HCT116 (cell line): ENCODE data around the gene ITIH5. TPM values are rescaled to one million over a fixed set of nuclear protein-coding genes. Genes with fewer than 3 reads are reported as not detected.

Experiments used
- ATAC-seq: fragments of 200-7000 bp; cut with Tn5 transposase; 2 replicates; pipeline ENCODE4 v1.9.1; 2020; ENCODE audit warnings: mild to moderate bottlenecking, moderate library complexity
- BruUV-seq: library from RNA; stranded (reverse); fragments of 400-500 nt; replicated peaks from 2 replicates; lab custom pipeline; 2021; lab: Mats Ljungman, UMichigan
- CTCF ChIA-PET: fragments of 300-600 bp; sonication (Branson Sonifier 250); formaldehyde crosslinking; loops from one replicate; lab custom pipeline; 2021; ENCODE audit warnings: antibody characterized with exemption; lab: Charles Lee
- POLR2A ChIA-PET: fragments of 300-600, 350-600 bp; sonication (Branson Sonifier 250); formaldehyde crosslinking; loops from one replicate; lab custom pipeline; 2021; ENCODE audit warnings: antibody characterized with exemption; lab: Charles Lee
- RAD21 ChIA-PET, 2 experiments: fragments of 300-600 bp; sonication (Branson Sonifier 250); formaldehyde crosslinking; loops; one replicate each; lab custom pipeline; 2023; ENCODE audit warnings: low total read pairs in 2 of 2; ENCODE audit not compliant: uncharacterized antibody in 2 of 2, unreplicated experiment in 2 of 2, low non-redundant PET in 1 of 2; lab: Charles Lee
- DNase-seq: peaks from one replicate; pipeline ENCODE4 v3.0.0-alpha.2; 2010; ENCODE audit warnings: low read depth, low spot score
- H2AFZ ChIP-seq: fragments of 200-600 bp; shearing (Covaris generic), sonication (generic); 2 replicates; pipeline ENCODE4 v1.6.1; 2017; ENCODE audit warnings: low read depth, mixed run types, mixed read lengths, antibody characterized with exemption, low read length; ENCODE audit not compliant: poor library complexity, severe bottlenecking
- H3K27ac ChIP-seq: 2 replicates; pipeline ENCODE4 v1.5.1; 2012; ENCODE audit warnings: low read depth, low read length
- H3K27me3 ChIP-seq: fragments of 200-600 bp; sonication (generic); 2 replicates; pipeline ENCODE4 v1.6.1; 2016; ENCODE audit warnings: mixed run types, low read length, mixed read lengths; ENCODE audit not compliant: insufficient read depth
- H3K36me3 ChIP-seq, 2 experiments: fragments of 200-500 bp in 1 of 2; fragments of 200-600 bp in 1 of 2; sonication (Bioruptor generic) in 1 of 2; sonication (generic) in 1 of 2; 2 replicates each; pipeline versions ENCODE4 v1.5.1 to v1.6.1; 2014 to 2016; ENCODE audit warnings: low read length in 2 of 2, inconsistent platforms in 1 of 2, mixed read lengths in 1 of 2, mixed run types in 1 of 2; ENCODE audit not compliant: insufficient read depth in 2 of 2, control insufficient read depth in 1 of 2
- H3K4me1 ChIP-seq, 2 experiments: fragments of 200-600 bp in 1 of 2; sonication (generic) in 1 of 2; 2 replicates each; pipeline versions ENCODE4 v1.5.1 to v1.6.1; 2012 to 2017; ENCODE audit warnings: low read length in 2 of 2, inconsistent platforms in 1 of 2, mild to moderate bottlenecking in 1 of 2, mixed read lengths in 1 of 2, mixed run types in 1 of 2, moderate library complexity in 1 of 2; ENCODE audit not compliant: insufficient read depth in 2 of 2, control insufficient read depth in 1 of 2
- H3K4me2 ChIP-seq: fragments of 200-600 bp; sonication (generic); 2 replicates; pipeline ENCODE4 v1.6.1; 2017; ENCODE audit warnings: mixed run types, low read length, mixed read lengths
- H3K4me3 ChIP-seq, 2 experiments: fragments of 200-600 bp in 1 of 2; sonication (generic) in 1 of 2; replicated peaks in 1 of 2; 2 replicates each; pipeline ENCODE4 v1.5.1; 2011 to 2016; ENCODE audit warnings: low read length in 2 of 2, control low read depth in 1 of 2, low read depth in 1 of 2, mild to moderate bottlenecking in 1 of 2, mixed read lengths in 1 of 2, mixed run types in 1 of 2
- H3K79me2 ChIP-seq: fragments of 200-600 bp; sonication (generic); 2 replicates; pipeline ENCODE4 v1.6.1; 2017; ENCODE audit warnings: mild to moderate bottlenecking, mixed run types, low read length, moderate library complexity, mixed read lengths; ENCODE audit not compliant: insufficient read depth
- H3K9ac ChIP-seq: fragments of 200-600 bp; sonication (generic); 2 replicates; pipeline ENCODE4 v1.6.1; 2016; ENCODE audit warnings: low read length, mixed read lengths
- H3K9me2 ChIP-seq: fragments of 200-600 bp; sonication (generic), shearing (Covaris generic); 2 replicates; pipeline ENCODE4 v1.6.1; 2017; ENCODE audit warnings: mixed run types, mild to moderate bottlenecking, moderate library complexity; ENCODE audit not compliant: insufficient read depth
- H3K9me3 ChIP-seq, 2 experiments: fragments of 200-500 bp in 1 of 2; fragments of 200-600 bp in 1 of 2; sonication (Bioruptor generic) in 1 of 2; sonication (generic) in 1 of 2; 2 replicates each; pipeline ENCODE4 v1.6.1; 2014 to 2017; ENCODE audit warnings: low read length in 2 of 2, mixed read lengths in 2 of 2, inconsistent platforms in 1 of 2, low read depth in 1 of 2, mild to moderate bottlenecking in 1 of 2, mixed run types in 1 of 2, moderate library complexity in 1 of 2; ENCODE audit not compliant: control insufficient read depth in 1 of 2, insufficient read depth in 1 of 2
- H4K20me1 ChIP-seq: fragments of 200-600 bp; sonication (generic), shearing (Covaris generic); 2 replicates; pipeline ENCODE4 v1.6.1; 2017; ENCODE audit warnings: mixed run types, mild to moderate bottlenecking, moderate library complexity; ENCODE audit not compliant: insufficient read depth
- CEBPB ChIP-seq: IDR thresholded peaks from 2 replicates; pipeline ENCODE4 v1.6.1; 2012; ENCODE audit warnings: low read depth
- EGR1 ChIP-seq: IDR thresholded peaks from 2 replicates; pipeline ENCODE4 v1.6.1; 2012; ENCODE audit warnings: low read depth
- EZH2 ChIP-seq: fragments of 200-600 bp; sonication (generic); IDR thresholded peaks from 2 replicates; pipeline ENCODE4 v1.6.1; 2017; ENCODE audit warnings: antibody characterized with exemption, mixed run types
- FOSL1 ChIP-seq: IDR thresholded peaks from 2 replicates; pipeline ENCODE4 v1.6.1; 2012; ENCODE audit warnings: low read depth
- MAX ChIP-seq: IDR thresholded peaks from 2 replicates; pipeline ENCODE4 v1.6.1; 2012
- RAD21 ChIP-seq: IDR thresholded peaks from 2 replicates; pipeline ENCODE4 v1.6.1; 2012; ENCODE audit warnings: low read depth, mild to moderate bottlenecking
- SP1 ChIP-seq: IDR thresholded peaks from 2 replicates; pipeline ENCODE4 v1.6.1; 2012; ENCODE audit warnings: low read depth
- SRF ChIP-seq: IDR thresholded peaks from 2 replicates; pipeline ENCODE4 v1.6.1; 2012; ENCODE audit warnings: low read depth
- TCF7L2 ChIP-seq: IDR thresholded peaks from 2 replicates; pipeline ENCODE4 v1.7.0; 2011; ENCODE audit warnings: borderline replicate concordance, inconsistent platforms; ENCODE audit not compliant: insufficient read depth, insufficient read length; ENCODE audit errors: extremely low read depth
- intact Hi-C: fragments of 100-400 bp; cut with micrococcal nuclease; formaldehyde crosslinking; loops from 2 replicates; pipeline ENCODE4 v1.10.0; 2022
- total RNA-seq: library from RNA; stranded (reverse); gene quantifications from one replicate; pipeline ENCODE4 v1.2.1, GENCODE V29; 2021; ENCODE audit not compliant: unreplicated experiment

ITIH5 gene
- total RNA-seq, 1 experiment from 2014 or later, result not detected

- no peak for TF ChIP-seq TCF7L2
- TF ChIP-seq SP1, result no peak
- no peak for TF ChIP-seq CEBPB
- no peak for TF ChIP-seq EZH2
- no peak for TF ChIP-seq SRF
These were observed 129.6 kb downstream of the ITIH5 start (continued) for GRCh38 chr10:7537126-7537525.

GRCh38 chr10:7534480-7534852 lies 132.3 kb downstream of the ITIH5 start:
- DNase-seq (no peak), ATAC-seq (no peak)
- H3K9me2 ChIP-seq, result no peaks in the 10 kb centered on the region
- no peaks in the 10 kb centered on the region for H4K20me1 ChIP-seq
- no peak overlapping the region for H2AFZ ChIP-seq
- H3K9me3 ChIP-seq, result no peaks in the 10 kb centered on the region
- intact Hi-C loops, result no loop called here
- no peaks in the 10 kb centered on the region for H3K79me2 ChIP-seq
- ChIA-PET POLR2A (no interaction called here), RAD21 (no interaction called here), CTCF (interaction anchor here (1.0 to 2.0 kb wide), 3 partner anchors 9 to 152 kb away, joined by 4 to 6 read pairs (median 5); no protein-coding TSS in a partner anchor)
- peaks cover 20% of the 10 kb centered on the region for H3K27me3 ChIP-seq
- BruUV-seq, result no TSS peak
- no peaks in the 10 kb centered on the region for H3K36me3 ChIP-seq
- TF ChIP-seq FOSL1, result no peak
- no peak for TF ChIP-seq MAX
- no peak for TF ChIP-seq TCF7L2
- no peak for TF ChIP-seq EGR1
- no peak for TF ChIP-seq EZH2
- no peak for TF ChIP-seq RAD21
- no peak overlapping the region for H3K27ac ChIP-seq
- no peak overlapping the region for H3K4me3 ChIP-seq
- no peak overlapping the region for H3K9ac ChIP-seq
- no peak overlapping the region for H3K4me2 ChIP-seq
- no peaks in the 10 kb centered on the region for H3K4me1 ChIP-seq
